HG03354 (cell line): Measurements from ENCODE around the gene ATOSA.
A peak's percentile ranks its signal among the peaks of the same experiment; 100 is the strongest.

Experiments
- ATAC-seq: cut with Tn5 transposase; IDR thresholded peaks from one replicate; pipeline ENCODE4 v1.9.1; 2021; ENCODE audit warnings: mild to moderate bottlenecking; ENCODE audit not compliant: unreplicated experiment, poor library complexity, severe bottlenecking

Gene ATOSA, protein sequence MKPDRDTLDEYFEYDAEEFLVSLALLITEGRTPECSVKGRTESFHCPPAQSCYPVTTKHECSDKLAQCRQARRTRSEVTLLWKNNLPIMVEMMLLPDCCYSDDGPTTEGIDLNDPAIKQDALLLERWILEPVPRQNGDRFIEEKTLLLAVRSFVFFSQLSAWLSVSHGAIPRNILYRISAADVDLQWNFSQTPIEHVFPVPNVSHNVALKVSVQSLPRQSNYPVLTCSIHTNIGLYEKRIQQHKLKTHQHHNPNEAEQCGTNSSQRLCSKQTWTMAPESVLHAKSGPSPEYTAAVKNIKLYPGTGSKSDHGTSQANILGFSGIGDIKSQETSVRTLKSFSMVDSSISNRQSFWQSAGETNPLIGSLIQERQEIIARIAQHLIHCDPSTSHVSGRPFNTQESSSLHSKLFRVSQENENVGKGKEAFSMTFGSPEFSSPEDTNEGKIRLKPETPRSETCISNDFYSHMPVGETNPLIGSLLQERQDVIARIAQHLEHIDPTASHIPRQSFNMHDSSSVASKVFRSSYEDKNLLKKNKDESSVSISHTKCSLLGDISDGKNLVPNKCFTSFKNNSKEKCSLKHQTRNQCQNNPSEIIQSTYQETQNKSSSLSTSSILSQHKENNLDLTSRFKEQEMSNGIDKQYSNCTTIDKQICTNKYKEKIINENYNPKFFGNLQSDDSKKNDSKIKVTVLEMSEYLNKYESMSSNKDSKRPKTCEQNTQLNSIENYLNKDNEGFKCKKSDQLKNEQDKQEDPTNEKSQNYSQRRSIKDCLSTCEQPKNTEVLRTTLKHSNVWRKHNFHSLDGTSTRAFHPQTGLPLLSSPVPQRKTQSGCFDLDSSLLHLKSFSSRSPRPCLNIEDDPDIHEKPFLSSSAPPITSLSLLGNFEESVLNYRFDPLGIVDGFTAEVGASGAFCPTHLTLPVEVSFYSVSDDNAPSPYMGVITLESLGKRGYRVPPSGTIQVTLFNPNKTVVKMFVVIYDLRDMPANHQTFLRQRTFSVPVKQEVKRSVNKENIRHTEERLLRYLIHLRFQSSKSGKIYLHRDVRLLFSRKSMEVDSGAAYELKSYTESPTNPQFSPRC

DNA sequence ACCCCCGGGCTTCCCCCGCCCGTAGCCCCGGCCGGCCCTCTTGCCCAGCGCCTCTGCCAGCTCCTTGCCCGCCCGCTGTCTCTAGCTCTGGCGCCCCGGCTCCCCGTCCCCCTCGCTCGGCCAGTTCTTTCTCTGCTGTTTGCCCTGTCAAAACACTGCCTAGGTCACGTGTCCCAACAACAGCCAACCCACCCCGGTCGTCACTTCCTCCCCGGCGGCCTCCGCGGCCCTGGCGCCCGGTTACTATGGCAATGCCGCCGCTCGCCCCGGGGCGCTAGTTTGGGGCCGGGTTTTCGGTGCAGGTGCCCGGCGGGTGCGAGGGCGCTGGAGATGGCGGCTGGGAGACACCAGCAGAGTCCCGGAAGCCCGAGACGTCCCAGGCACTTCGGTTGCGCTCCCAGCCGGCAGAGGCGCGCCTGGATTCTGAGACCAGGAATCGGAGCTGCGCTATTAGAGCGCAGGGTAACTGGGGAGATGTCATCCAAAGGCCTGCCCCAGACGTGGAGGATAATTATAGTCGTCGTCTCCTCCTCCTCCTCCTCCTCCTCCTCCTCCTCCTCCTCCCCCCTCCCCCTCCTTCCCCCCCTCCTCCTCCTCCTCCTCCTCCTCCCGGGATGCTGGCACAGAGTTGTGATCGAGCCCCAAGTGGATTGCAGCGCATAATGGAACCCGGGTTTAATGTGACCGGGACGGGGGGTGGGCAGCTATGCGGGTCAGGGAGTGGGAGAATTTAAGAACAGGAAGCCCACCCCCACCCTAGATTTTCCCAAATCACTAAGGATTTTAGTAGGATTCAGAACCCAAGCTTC, at the start of gene ATOSA:
Gene ATOSA, minus strand, starts transcription at position 157 of the 809 bp plus-strand sequence. CDS start 1,367 bp downstream, outside the sequence.
- peak; percentile 70 for ATAC-seq

GRCh38 chr15:52728899-52729298, 49.7 kb upstream of the ATOSA start:
- no peak for ATAC-seq

DNA sequence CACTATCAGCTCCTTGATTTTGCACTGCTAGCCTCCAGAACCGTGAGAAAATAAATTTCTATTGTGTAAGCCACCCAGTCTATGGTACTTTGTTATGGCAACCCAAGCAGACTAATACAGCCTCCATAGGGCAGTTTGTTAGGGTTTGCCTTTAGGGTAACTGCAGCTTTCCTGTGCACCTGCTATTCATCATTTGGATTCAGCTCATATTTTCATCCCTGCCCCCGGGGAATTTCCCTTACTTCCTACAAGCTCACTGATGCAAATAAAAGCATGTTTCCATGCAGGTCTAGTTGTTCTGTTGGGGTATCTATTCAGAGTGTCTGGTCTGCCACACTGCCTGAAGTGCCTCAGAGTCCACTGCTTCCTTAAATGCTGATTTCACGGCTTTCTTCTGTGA, 48.6 kb upstream of the ATOSA start:
- no peak for ATAC-seq

GRCh38 chr15:52726195-52726594, 47.0 kb upstream of the ATOSA start:
- no peak for ATAC-seq

- ATAC-seq = no peak
Observed at GRCh38 chr15:52718551-52718950, 39.4 kb upstream of the ATOSA start.

DNA sequence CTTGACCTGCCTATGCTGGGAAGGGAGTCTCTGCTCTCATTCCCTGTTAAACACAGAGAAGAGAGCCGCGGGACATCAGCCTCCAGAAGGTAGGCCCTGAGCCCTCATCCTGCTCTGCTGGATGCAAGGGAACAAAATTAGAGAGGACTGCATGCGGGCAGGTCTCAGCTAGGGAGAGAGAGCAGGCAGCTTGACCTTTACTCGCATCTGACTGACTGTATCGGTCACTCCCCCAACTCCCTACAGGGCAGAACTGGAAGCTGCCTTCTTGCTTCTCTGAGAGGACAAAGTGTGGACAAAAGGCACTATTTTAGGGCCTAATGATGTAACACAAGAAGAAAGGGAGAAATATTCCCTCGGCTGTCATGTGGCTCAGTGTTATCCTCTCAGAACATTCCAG, 38.7 kb upstream of the ATOSA start:
- no peak for ATAC-seq

DNA sequence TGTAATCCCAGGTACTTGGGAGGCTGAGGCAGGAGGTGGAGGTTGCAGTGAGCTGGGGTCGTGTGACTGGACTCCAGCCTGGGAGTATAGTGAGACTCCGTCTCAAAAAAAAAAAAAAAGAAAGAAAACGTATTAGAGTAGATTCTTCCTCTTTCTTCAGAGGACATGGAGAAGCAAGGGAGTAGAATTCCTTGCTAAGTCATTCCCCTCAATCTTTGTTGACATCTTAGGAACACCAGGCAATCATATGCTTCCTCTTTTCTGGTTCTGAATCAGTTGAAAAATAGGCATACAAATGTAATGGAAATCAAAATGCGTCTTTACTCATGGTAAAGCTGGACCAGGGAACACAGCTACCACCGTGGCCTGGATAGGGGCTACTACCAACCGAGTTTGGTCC, 38.3 kb upstream of the ATOSA start:
- ATAC-seq = no peak

- no peak for ATAC-seq
Observed at GRCh38 chr15:52716536-52716935, 37.3 kb upstream of the ATOSA start.

DNA sequence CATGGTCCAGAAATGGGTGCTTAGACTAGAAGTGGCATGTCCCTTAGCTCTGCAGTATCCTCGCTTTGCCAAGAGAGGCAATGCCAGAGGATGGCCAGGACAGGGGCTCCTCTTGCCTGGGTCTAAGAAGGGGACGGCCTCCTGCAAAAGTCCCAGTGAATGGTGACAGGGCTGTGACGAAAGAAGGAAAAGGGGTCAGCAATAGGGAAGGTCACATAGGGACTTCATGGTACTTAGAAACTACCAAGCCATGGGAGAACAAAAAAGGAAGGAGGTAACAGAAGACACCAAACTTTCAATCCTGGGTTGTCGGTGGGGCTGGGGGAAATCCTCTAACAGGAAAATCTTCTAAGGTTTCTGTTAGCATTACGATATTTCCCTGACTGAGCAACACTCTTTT, 36.2 kb upstream of the ATOSA start:
- ATAC-seq = no peak

- no peak for ATAC-seq
Observed at GRCh38 chr15:52714968-52715367, 35.8 kb upstream of the ATOSA start.

DNA sequence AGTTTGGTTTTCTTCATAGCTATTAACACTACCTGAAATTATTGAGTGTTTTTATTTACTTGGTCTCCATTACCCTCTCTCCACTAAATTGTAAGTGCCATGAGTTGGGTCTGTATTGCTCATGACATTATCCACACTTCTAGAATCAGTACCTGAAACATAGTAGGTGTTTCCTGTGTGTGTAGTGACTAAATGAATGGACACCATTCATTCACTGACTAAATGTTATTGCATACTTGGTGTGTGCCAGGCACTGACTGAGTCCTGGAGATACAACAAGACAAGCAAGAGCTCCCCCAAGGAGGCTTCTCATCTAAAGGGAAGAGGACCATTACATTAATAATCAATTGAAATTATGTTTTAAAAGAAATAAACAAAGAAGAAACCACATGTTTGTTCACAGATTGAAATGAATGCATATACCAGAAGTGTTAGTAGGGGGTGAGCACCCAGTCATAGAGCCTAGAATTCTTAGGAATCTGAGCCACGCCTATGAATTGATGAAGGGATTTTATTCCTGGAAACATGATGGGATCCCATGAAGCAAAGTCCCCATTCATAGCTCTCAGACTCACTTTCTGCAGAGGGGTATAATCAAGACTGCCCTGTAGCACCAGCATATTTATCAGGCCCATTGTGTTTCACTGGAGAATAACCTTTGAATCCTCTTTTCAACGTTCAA, 31.7 kb upstream of the ATOSA start:
- no peak for ATAC-seq

DNA sequence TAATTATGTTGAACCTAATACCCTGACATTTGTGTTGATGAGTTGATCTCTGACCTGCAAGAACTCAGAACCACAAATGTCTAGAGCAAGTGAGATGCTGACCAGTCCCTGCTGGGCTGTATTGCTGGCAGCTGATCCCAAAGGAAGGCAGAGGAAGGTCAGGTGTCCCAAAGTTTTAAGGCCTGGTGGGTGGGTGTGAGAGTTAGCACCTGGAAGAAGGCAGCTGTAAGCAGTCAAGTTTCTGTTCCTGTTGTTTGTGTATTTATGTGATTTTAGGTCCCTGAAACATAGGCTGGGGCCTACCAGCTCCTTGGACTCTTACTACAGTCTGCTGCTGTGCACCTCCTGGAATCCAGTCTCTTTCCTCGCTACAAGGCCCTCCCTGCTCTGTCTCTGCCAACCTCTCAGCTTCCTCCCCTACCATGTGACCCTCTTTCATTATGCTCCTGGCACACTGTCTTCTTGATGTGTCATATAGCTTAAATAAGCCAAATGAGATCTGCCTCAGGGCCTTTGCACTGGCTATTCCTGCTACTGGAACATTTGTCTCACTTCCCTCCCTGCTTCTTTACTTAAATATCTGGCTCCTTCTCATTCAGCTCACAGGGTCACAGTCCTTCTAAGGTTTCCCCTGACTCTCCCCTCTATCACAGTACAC, 31.0 kb upstream of the ATOSA start:
- ATAC-seq = peak; percentile 52

- peak; percentile 97 for ATAC-seq
Observed at GRCh38 chr15:52709187-52709981, 30.2 kb upstream of the ATOSA start.

GRCh38 chr15:52706091-52706490, 26.9 kb upstream of the ATOSA start:
- ATAC-seq = no peak

DNA sequence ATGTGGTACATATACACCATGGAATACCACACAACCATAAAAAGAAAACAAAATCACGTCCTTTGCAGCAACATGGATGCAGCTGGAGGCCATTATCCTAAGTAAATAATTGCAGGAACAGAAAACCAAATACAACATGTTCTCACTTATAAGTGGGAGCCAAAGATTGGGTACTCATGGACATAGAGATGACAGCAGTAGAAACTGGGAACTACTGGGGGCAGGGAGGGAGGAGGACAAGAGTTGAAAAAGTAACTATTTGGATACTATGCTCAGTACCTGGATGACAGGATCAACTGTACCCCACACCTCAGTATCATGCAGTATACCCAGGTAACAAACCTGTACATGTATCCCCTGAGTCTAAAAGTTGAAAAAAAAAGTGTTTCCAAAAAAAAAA, 23.2 kb upstream of the ATOSA start:
- no peak for ATAC-seq

DNA sequence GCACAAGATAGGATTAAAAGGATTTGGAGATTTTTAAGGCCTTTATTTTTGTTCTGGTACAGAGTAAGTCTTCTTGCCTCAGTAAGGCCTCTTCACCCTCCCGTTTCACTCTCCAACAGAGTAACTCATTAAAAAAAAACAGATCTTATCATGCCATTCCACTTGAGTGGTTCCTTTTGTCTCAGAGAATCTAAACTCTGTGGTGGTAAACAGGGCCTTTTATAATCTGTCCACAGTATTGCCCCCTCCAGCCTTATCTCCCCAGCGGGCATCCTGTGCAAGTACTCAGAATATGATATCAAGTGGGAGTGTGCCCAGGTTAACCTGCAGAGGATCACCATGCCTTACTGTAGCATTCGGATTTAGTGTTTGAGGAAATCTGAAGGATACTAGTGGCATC, 20.3 kb upstream of the ATOSA start:
- no peak for ATAC-seq

DNA sequence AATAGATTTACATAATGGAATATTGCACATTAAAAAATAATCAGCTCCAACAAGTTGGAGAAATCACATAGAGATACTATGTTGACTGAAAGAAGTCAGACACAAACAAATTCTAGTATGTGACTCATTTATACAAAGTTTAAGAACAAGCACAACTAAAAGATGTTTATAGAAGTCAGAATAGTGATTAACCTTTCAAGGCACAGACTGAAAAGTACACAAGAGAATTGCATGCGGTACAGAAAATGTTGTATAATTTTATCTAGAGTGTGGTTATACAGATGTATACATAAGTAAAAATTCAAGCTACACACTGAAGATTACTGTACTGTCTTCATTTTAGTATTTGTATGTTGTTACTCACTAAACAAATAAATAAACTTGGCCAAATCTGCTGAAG, 19.3 kb upstream of the ATOSA start:
- ATAC-seq = no peak

- no peak for ATAC-seq
Observed at GRCh38 chr15:52697051-52697450, 17.9 kb upstream of the ATOSA start.
